GM21786 (cell line): ENCODE measurements around the gene SHISAL1.

Source experiments
- ATAC-seq: cut with Tn5 transposase; IDR thresholded peaks from one replicate; pipeline ENCODE4 v1.9.1; 2021; ENCODE audit not compliant: unreplicated experiment

SHISAL1 gene

GRCh38 chr22:44312766-44313165 lies at the start of gene SHISAL1:
TSS of gene SHISAL1 (minus strand) at chr22:44312951. CDS start at chr22:44300945, 12,006 bp downstream.
- ATAC-seq, result no peak

DNA sequence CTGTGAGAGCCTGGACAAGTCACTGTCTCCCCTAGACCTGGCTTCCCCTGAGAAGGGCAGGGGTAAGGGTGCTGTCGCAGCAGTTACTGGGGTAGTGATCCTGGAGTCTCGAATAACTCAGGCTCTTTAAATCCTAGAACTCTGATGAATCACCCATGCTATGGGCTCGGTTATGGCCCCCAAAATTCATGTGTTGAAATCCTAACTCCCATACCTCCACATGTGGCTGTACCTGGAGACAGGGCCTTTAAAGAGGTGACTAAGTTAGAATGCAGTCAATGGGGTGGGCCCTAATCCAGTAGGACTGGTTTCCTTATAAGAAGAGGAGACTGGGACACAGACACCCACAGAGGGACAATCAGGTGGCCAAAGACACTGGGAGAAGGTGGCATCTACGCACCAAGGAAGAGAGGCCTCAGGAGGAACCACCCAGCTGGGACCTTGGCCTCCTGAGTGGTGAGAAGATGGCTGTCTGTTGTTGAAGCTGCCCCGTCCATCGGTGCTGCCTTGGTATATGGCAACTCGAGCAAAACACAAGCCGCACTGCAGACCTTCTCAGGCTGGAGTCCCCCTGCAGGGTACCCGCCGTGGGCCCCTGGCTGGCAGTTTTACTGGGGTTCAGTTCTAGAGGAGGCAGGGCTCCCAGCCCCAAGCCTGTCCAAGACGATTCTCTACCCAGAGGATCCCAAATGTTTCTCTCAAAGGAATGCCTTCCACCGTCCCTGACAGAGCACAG lies 48.8 kb upstream of the SHISAL1 start:
- no peak for ATAC-seq

DNA sequence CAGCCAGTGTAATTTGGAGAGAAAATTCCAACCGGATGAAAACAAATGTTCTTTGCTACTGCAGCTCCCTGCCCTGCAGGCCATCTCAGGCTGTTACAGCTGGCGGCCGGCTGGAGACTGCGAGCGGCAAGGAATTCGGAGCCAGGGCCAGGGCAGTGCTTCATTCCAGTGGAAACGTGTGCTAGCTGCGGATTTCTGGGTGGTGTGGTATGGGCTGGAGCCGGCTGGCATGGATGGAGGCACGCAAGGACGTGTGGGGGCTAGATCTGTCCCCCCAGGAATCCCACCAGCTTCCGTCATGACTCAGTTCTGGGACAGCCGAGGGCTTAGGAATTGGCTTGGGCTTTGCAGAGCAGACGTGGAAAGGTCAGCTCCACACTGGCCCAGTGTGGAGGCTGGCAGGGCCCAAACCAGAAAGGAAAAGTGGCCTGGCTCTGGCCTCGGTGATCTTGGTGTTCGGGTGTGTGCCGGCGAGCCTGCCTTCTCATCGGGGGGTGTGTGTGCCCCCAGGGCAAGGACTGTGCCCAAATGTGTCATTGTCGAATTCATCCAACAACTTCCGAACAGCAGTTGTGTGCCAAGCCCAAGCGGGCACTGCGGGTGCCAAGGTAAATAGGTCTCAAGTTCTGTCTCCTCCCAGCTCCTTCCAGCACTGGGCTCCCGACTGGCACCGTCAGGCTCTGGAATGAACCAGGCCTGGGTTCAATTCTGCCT lies 48.1 kb upstream of the SHISAL1 start:
- ATAC-seq, result no peak

DNA sequence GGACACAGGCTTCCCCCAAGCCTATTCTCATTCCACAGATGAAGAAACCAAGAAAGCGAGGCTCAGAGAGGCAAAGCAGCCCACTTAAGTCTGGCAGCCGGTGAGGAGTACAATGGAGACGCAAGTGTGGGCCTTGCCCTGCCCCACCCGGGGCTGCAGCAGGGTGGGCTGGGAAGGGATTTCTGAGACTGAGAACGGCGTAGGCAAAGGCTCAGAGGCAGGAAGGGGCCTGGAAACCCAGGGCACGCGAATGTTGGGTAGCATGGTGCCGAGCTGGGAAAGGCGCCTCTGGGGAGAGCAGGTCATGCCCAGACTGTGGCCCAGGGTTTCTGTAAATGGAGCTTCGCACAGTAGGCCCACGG lies 47.5 kb upstream of the SHISAL1 start:
- no peak for ATAC-seq

DNA sequence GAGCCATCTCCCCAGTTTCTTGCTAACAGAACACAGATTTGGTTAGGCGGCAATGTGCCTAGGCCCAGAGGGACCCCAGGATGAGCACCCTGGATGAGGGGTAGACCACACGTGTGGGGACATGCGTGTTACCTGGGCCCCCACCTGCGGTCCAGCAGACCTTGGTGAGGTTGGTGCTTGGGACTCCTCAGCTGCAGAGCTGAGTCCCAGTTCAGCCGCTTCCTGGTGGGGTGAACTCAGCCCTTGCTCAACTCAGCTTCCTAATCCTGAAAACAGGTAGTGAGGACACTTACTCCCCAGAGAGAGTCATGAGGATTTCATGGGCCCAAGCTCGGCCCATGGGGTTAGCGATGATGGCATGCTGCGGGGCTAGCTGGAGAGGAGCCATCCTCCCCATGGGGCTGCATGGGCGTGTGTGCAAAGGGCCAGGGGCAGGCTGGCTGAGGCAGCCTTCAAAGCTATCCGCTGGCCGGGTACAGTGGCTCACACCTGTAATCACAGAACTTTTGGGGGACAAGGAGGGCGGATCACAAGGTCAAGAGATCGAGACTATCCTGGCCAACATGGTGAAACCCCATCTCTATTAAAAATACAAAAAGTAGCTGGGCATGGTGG lies 46.9 kb upstream of the SHISAL1 start:
- ATAC-seq, result no peak

- no peak for ATAC-seq
Measured at GRCh38 chr22:44358709-44359440, 46.1 kb upstream of the SHISAL1 start.

- no peak for ATAC-seq
Measured at GRCh38 chr22:44357966-44358465, 45.3 kb upstream of the SHISAL1 start.

DNA sequence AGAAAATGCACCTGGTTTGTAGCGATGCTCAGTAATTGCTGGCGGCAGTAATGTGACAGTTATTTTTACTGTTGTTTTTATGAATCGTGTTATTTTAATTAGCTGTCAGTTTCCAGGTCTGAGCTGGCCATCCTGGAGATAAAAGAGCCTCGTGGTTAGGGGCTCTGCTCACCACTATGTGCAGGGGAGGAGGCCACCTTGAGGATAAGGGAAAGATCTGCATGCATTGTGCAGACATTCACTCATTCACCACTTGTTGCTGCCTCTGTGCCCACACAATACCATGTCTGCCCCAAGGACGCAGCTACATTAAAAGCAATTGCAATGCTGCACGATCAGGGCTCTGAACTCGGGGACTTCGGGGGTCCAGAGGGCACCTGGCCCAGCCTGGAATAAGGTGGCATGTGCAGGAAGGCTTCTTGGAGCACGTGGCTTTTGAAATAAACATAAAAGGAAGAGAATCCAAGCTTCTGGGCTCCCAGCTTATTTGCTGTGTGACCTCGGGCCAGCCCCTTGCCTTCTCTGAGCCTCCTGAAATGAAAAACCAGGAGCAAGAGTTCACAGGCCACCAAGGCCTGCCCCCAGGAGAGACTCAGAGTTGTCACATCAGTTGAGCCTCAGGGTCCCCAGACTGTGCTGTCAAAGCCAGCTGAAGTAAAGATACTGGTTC lies 44.7 kb upstream of the SHISAL1 start:
- ATAC-seq, result no peak

- ATAC-seq, result no peak
Measured at GRCh38 chr22:44355716-44356070, 42.9 kb upstream of the SHISAL1 start.

GRCh38 chr22:44354288-44354687 lies 41.5 kb upstream of the SHISAL1 start:
- ATAC-seq, result no peak

GRCh38 chr22:44353041-44353440 lies 40.3 kb upstream of the SHISAL1 start:
- ATAC-seq, result no peak

GRCh38 chr22:44352378-44353035 lies 39.8 kb upstream of the SHISAL1 start:
- no peak for ATAC-seq

- ATAC-seq, result no peak
Measured at GRCh38 chr22:44351685-44352377, 39.1 kb upstream of the SHISAL1 start.

DNA sequence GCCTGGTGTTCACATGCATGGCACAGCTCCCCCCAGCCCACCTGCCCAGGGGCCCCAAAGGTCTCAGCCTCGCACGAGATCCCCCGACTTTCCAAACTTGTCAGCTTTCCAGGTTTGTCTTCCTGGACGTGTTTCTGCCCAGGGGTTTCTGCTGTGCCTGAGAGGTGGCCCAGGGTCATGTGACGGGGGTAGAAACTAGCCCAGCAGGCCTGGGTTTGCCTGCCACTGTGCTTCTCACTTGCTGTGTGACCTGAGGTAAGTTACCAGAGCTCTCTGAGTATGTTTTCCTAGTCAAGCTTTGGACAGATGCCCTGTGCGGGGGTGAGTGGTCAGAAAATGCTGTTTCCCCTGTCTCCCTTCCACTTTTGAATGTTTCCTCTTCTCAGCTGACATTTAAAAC lies 38.3 kb upstream of the SHISAL1 start:
- ATAC-seq, result no peak

DNA sequence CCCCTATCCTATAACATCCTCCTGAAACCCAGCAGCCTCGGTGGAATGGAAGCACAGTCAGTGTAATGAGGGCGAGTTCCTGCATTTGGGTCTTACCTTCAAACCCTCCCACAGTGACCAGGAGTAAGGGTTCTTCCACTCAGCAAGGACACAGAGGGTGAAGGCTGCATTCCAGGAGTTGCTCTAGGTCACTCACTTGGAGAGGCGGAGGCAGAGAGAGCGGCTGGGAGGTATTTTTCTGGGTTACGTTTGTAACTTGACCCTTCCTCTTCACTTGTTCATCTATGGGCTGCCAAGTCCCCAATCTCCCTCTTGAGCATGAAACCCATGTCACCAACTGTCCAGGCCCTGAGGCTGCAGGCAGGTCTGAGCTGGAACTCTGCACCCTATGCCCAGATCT lies 36.8 kb upstream of the SHISAL1 start:
- no peak for ATAC-seq

DNA sequence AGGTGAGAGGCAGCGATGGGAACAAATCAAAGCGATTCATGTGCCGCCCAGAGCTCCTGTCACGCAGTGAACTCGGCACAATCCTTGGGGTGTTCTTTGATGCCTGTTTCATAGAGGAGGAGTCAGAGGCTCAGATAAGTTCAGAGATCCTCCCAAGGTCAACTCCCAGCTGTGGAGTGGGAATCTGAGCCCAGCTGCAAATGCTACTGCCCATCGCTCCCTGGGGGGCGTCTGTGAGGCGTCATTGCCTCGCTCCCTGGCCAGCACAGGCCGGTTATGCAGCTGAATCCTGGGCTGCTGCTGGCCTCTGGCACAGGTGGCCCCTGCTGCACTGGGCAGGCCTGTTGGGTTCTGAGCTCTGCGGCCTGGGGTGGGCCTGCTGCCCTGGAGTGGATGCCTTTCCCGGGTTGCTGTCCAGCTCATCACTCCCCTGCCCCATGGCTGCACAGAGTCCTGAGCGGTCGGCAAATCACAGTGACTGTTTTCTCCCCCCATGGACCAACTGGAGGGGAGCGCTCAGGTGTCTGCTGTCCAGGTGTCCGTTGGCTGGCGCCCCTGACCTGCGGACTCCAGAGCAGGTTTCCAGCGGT lies 36.3 kb upstream of the SHISAL1 start:
- ATAC-seq, result no peak

DNA sequence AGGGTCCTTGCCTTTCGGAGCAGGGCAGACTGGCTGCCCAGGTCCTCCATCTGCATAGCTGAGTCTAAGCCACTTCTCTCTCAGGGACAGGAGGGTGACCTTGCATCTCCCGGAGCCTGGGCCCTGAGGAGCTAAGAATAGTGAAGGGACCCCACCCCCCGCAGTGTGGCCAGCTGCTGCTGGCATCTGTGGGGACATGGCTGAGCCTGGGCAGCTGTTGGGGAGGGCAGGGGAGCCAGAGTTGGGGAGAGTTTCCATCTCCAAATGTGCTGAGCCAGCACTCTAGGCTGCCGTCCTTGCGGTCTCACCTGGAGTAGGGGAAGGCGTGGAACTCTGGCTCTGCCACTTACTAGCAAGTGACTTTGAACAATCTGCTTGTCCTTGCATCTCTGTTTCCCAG lies 34.8 kb upstream of the SHISAL1 start:
- no peak for ATAC-seq

GRCh38 chr22:44347080-44347479 lies 34.3 kb upstream of the SHISAL1 start:
- ATAC-seq, result no peak

- no peak for ATAC-seq
Measured at GRCh38 chr22:44345872-44346271, 33.1 kb upstream of the SHISAL1 start.
